Peyer's patch (tissue), 4 donors: Measurements from ENCODE around the gene ELMO1. TPM values are rescaled to one million over a fixed set of nuclear protein-coding genes. Genes with fewer than 3 reads are reported as not detected.

ENCODE experiments used
- DNase-seq, 3 donors: peaks; one replicate each; pipeline ENCODE4 v3.0.0-alpha.2; 2017 to 2019
- H3K27ac ChIP-seq, 4 donors: fragments of 200-600 bp; sonication (generic); one replicate each; pipeline ENCODE4 v1.5.1; 2016 to 2019
- H3K27me3 ChIP-seq, 2 donors: fragments of 200-600 bp; sonication (generic); one replicate each; pipeline ENCODE4 v1.5.1; 2019
- H3K36me3 ChIP-seq, 3 donors: fragments of 200-600 bp; sonication (generic); one replicate each; pipeline ENCODE4 v1.5.1; 2016 to 2019
- H3K4me1 ChIP-seq, 4 donors: fragments of 200-600 bp; sonication (generic); one replicate each; pipeline ENCODE4 v1.5.1; 2016 to 2019
- H3K4me3 ChIP-seq, 4 donors: fragments of 200-600 bp; sonication (generic); 1 replicate in 3 of 4; 2 replicates in 1 of 4; pipeline ENCODE4 v1.5.1; 2016 to 2019; ENCODE audit warnings: mild to moderate bottlenecking in 1 of 4
- H3K9me3 ChIP-seq, 4 donors: fragments of 200-600 bp; sonication (generic); one replicate each; pipeline ENCODE4 v1.5.1; 2016 to 2019; ENCODE audit warnings: mild to moderate bottlenecking in 1 of 4
- CTCF ChIP-seq, 6 experiments: fragments of 450-650 bp in 4 of 6; fragments of 200-600 bp in 2 of 6; sonication (generic) in 1 of 6; IDR thresholded peaks; one replicate each; pipeline ENCODE4 v1.5.1; 2017 to 2019; ENCODE audit warnings: antibody characterized with exemption in 6 of 6, mild to moderate bottlenecking in 3 of 6, moderate library complexity in 1 of 6
- POLR2A ChIP-seq, 2 donors: fragments of 450-650 bp; IDR thresholded peaks; one replicate each; pipeline ENCODE4 v1.5.1; 2017; ENCODE audit warnings: antibody characterized with exemption in 2 of 2, mild to moderate bottlenecking in 2 of 2, moderate library complexity in 2 of 2
- total RNA-seq, 4 donors: library from RNA; depleted of rRNA; stranded (reverse); fragments of >200 nt; gene quantifications; one replicate each; pipeline ENCODE4 v1.1.0, GENCODE V29; 2016

ELMO1 gene
- total RNA-seq, 4 donors from 2014 or later = 43.1 to 381 (median 72.2) TPM

- Histone ChIP-seq H3K4me3 (no peak overlapping the region), H3K27ac (no peak overlapping the region), H3K36me3 (no peaks in the 10 kb centered on the region), H3K27me3 (no peaks in the 10 kb centered on the region), H3K4me1 (no peaks in the 10 kb centered on the region), H3K9me3 (no peaks in the 10 kb centered on the region)
- TF ChIP-seq CTCF (IDR thresholded peaks at IDR 0.05) = no peak
- DNase-seq = no peak
Observed at GRCh38 chr7:37215290-37215923, 233.3 kb downstream of the ELMO1 start.

GRCh38 chr7:37212556-37212955 lies 236.1 kb downstream of the ELMO1 start:
- Histone ChIP-seq H3K36me3 (no peaks in the 10 kb centered on the region), H3K27ac (peak overlapping the region in 1 of 4 donors; percentile 5), H3K9me3 (no peaks in the 10 kb centered on the region), H3K4me1 (peaks cover 0 to 4% (median 0%) of the 10 kb centered on the region in 4 donors), H3K27me3 (no peaks in the 10 kb centered on the region), H3K4me3 (no peak overlapping the region)
- DNase-seq = no peak
- no peak for TF ChIP-seq POLR2A (IDR thresholded peaks at IDR 0.05)
- no peak for TF ChIP-seq CTCF (IDR thresholded peaks at IDR 0.05)

DNA sequence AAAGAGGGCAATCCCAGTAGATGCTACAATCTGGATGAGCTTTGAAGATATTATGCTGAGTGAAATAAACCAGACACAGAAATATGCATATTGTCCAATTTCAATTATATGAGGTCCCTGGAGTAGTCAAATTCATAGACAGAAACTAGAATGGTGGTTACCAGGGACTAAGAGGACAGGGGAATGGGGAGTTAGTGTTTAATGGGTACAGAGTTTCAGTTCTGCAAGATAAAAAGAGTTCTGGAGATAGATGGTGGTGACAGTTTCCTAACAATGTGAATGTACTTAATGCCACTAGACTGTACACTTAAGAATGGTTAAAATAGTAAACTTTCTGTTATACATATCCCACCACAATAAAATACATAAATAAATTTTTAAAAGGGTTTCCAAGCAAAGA lies 236.6 kb downstream of the ELMO1 start:
- Histone ChIP-seq H3K9me3 (no peaks in the 10 kb centered on the region), H3K4me3 (no peak overlapping the region), H3K36me3 (no peaks in the 10 kb centered on the region), H3K4me1 (peaks cover 0 to 4% (median 0%) of the 10 kb centered on the region in 4 donors), H3K27me3 (no peaks in the 10 kb centered on the region), H3K27ac (peak overlapping the region in 1 of 4 donors; percentile 10)
- DNase-seq = no peak
- TF ChIP-seq CTCF (IDR thresholded peaks at IDR 0.05) = no peak
- TF ChIP-seq POLR2A (IDR thresholded peaks at IDR 0.05) = no peak

DNA sequence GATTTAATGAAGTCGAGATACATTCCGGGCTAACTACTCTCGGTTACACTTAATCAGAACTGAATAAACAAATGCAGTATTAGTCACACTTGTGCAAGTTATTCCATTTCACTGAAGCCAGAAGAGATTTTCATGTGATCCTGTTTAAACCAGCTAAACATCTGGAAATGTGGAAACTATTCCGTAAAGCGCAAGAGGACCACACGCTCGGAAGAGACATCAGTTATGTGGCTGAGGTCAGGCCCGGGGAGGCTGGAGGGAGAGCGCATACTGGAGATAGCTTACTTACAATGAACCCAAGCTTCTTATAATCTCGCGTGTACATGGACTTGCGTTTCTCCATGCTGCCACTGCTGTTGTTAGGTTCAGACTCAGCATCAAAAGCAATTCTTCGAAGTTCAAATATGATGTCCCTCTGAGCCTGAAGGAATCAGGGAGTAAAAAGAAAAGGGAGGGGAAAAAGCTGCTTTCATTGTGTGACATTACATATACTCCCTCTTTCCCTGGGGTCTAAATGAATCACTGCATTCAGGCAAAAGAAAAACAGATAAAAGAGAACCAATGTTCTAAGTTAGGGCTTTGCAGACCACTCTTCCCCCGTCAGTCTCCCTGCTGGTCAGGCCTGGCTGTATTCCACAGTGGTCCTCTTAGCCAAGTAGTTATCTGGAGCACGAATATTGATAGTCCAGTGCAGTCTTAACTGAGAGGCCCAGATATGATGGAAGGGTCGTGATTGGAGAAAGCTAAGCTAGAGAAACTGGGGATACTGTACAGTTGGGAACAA lies 237.4 kb downstream of the ELMO1 start:
- TF ChIP-seq CTCF (IDR thresholded peaks at IDR 0.05) (no peak), POLR2A (IDR thresholded peaks at IDR 0.05) (no peak)
- no peak overlapping the region for H3K4me3 ChIP-seq
- no peaks in the 10 kb centered on the region for H3K27me3 ChIP-seq
- peaks cover 0 to 4% (median 0%) of the 10 kb centered on the region in 4 donors for H3K4me1 ChIP-seq
- peak in 1 of 3 donors; percentile 57 for DNase-seq
- H3K9me3 ChIP-seq = no peaks in the 10 kb centered on the region
- peak overlapping the region in 3 of 4 donors; percentile 6 to 48 (median 10) for H3K27ac ChIP-seq
- H3K36me3 ChIP-seq = no peaks in the 10 kb centered on the region

GRCh38 chr7:37209195-37209594 lies 239.5 kb downstream of the ELMO1 start:
- TF ChIP-seq POLR2A (IDR thresholded peaks at IDR 0.05) (no peak), CTCF (IDR thresholded peaks at IDR 0.05) (no peak)
- H3K4me1 ChIP-seq = peaks cover 0 to 4% (median 0%) of the 10 kb centered on the region in 4 donors
- H3K9me3 ChIP-seq = no peaks in the 10 kb centered on the region
- H3K27ac ChIP-seq = peak overlapping the region in 3 of 4 donors; percentile 6 to 42 (median 32)
- H3K4me3 ChIP-seq = no peak overlapping the region
- H3K36me3 ChIP-seq = peaks cover 0 to 1% (median 0%) of the 10 kb centered on the region in 3 donors
- DNase-seq = no peak
- no peaks in the 10 kb centered on the region for H3K27me3 ChIP-seq
